OCI-LY1 (cell line): ENCODE measurements around the gene BMP7.

Experiments
- H2AFZ ChIP-seq: fragments of 200-600 bp; sonication (generic), shearing (Covaris generic); 2 replicates; pipeline ENCODE4 v1.6.0; 2014; ENCODE audit warnings: antibody characterized with exemption, mild to moderate bottlenecking, low read length
- H3F3A ChIP-seq: fragments of 200-600 bp; sonication (generic), shearing (Covaris generic); 2 replicates; pipeline ENCODE4 v1.6.0; 2014; ENCODE audit warnings: mild to moderate bottlenecking, antibody characterized with exemption, low read length, moderate library complexity; ENCODE audit not compliant: insufficient read depth
- H3K27ac ChIP-seq: fragments of 200-600 bp; sonication (generic); 2 replicates; pipeline ENCODE4 v1.5.1; 2014; ENCODE audit warnings: low read length, mixed run types, mild to moderate bottlenecking, low read depth; ENCODE audit not compliant: poor library complexity, severe bottlenecking
- H3K27me3 ChIP-seq: fragments of 200-600 bp; sonication (generic); 2 replicates; pipeline ENCODE4 v1.6.0; 2014; ENCODE audit warnings: antibody characterized with exemption, mild to moderate bottlenecking, low read length, moderate library complexity; ENCODE audit not compliant: insufficient read depth
- H3K36me3 ChIP-seq: fragments of 200-600 bp; sonication (generic); 2 replicates; pipeline ENCODE4 v1.6.1; 2014; ENCODE audit warnings: mild to moderate bottlenecking, antibody characterized with exemption, low read length, moderate library complexity, mixed read lengths; ENCODE audit not compliant: insufficient read depth
- H3K4me1 ChIP-seq: fragments of 200-600 bp; sonication (generic); 2 replicates; pipeline ENCODE4 v1.5.1; 2014; ENCODE audit warnings: mild to moderate bottlenecking, low read length, moderate library complexity; ENCODE audit not compliant: insufficient read depth, severe bottlenecking
- H3K4me2 ChIP-seq: fragments of 200-600 bp; sonication (generic), shearing (Covaris generic); 2 replicates; pipeline ENCODE4 v1.6.1; 2014; ENCODE audit warnings: low read length
- H3K4me3 ChIP-seq: fragments of 200-600 bp; sonication (generic); 2 replicates; pipeline ENCODE4 v1.5.1; 2014; ENCODE audit warnings: low read length, low read depth, mild to moderate bottlenecking, mixed read lengths; ENCODE audit not compliant: poor library complexity, severe bottlenecking
- H3K79me2 ChIP-seq: fragments of 200-600 bp; shearing (Covaris generic); 2 replicates; pipeline ENCODE4 v1.6.1; 2016; ENCODE audit warnings: mixed run types, low read length, mixed read lengths; ENCODE audit not compliant: insufficient read depth
- H3K9ac ChIP-seq: fragments of 200-600 bp; sonication (generic), shearing (Covaris generic); 2 replicates; pipeline ENCODE4 v1.6.1; 2014; ENCODE audit warnings: mild to moderate bottlenecking, low read length, mixed read lengths
- H3K9me2 ChIP-seq: fragments of 200-600 bp; sonication (generic), shearing (Covaris generic); 2 replicates; pipeline ENCODE4 v1.6.1; 2014; ENCODE audit warnings: low read depth, mild to moderate bottlenecking, low read length, mixed read lengths
- H3K9me3 ChIP-seq: fragments of 200-600 bp; shearing (Covaris generic); 2 replicates; pipeline ENCODE4 v1.6.1; 2014; ENCODE audit warnings: low read length, mixed read lengths
- H4K20me1 ChIP-seq: fragments of 200-600 bp; sonication (generic), shearing (Covaris generic); 2 replicates; pipeline ENCODE4 v1.6.0; 2016; ENCODE audit warnings: mild to moderate bottlenecking, low read length; ENCODE audit not compliant: insufficient read depth
- EZH2 ChIP-seq: fragments of 200-600 bp; sonication (generic), shearing (Covaris generic); IDR thresholded peaks from 2 replicates; pipeline ENCODE4 v1.8.0; 2017; ENCODE audit warnings: borderline replicate concordance, mixed run types, mild to moderate bottlenecking, antibody characterized with exemption, low read length, moderate library complexity, mixed read lengths
- TF ChIP-seq, protein P1 (sequence below): fragments of 200-600 bp; sonication (generic), shearing (Covaris generic); IDR thresholded peaks from 2 replicates; pipeline ENCODE4 v1.5.1; 2017; ENCODE audit warnings: mild to moderate bottlenecking, antibody characterized with exemption, low read length, moderate library complexity, mixed read lengths

The BMP7 gene

DNA sequence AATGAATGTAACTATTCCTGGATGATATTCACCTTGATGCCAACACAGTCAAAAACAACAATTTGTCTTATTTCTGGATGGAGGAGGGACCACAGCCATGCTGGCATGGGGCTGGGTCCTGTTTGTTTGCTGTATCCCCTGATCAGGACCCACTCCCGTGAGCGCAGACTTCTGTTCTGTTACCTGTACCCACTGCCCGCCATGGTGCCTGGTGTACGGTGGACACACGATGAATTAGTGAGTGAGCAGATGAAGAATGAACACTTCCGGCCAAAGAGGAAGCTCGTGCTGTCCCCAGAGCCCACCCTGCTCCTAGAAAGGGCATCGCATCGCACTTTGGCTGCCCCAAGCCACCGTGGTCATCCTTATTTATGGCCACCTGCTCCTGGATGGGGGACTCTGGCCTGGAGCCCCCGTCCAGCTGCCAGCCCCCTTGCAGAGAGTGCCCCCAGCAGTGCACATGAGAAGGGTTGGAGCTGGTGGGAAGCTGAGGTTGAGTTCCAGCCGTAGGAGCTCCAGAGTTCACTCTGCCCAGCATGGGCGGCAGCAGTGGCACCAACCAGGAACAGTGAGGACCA is 100.9 kb downstream of the BMP7 start:
- Histone ChIP-seq H3K9me2 (no peaks in the 10 kb centered on the region), H3K9ac (no peak overlapping the region), H3K27ac (no peak overlapping the region), H3K36me3 (peaks cover 33% of the 10 kb centered on the region), H3K4me1 (no peaks in the 10 kb centered on the region), H3K4me3 (no peak overlapping the region), H2AFZ (no peak overlapping the region), H3K27me3 (no peaks in the 10 kb centered on the region), H3F3A (0 out of 2 replicates have a peak, but pooled peaks cover 5% of the 10 kb centered on the region), H3K9me3 (no peaks in the 10 kb centered on the region), H3K4me2 (no peak overlapping the region), H3K79me2 (no peaks in the 10 kb centered on the region), H4K20me1 (no peaks in the 10 kb centered on the region)
- TF ChIP-seq EZH2 = no peak
- TF ChIP-seq, protein P1, sequence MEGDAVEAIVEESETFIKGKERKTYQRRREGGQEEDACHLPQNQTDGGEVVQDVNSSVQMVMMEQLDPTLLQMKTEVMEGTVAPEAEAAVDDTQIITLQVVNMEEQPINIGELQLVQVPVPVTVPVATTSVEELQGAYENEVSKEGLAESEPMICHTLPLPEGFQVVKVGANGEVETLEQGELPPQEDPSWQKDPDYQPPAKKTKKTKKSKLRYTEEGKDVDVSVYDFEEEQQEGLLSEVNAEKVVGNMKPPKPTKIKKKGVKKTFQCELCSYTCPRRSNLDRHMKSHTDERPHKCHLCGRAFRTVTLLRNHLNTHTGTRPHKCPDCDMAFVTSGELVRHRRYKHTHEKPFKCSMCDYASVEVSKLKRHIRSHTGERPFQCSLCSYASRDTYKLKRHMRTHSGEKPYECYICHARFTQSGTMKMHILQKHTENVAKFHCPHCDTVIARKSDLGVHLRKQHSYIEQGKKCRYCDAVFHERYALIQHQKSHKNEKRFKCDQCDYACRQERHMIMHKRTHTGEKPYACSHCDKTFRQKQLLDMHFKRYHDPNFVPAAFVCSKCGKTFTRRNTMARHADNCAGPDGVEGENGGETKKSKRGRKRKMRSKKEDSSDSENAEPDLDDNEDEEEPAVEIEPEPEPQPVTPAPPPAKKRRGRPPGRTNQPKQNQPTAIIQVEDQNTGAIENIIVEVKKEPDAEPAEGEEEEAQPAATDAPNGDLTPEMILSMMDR = no peak

DNA sequence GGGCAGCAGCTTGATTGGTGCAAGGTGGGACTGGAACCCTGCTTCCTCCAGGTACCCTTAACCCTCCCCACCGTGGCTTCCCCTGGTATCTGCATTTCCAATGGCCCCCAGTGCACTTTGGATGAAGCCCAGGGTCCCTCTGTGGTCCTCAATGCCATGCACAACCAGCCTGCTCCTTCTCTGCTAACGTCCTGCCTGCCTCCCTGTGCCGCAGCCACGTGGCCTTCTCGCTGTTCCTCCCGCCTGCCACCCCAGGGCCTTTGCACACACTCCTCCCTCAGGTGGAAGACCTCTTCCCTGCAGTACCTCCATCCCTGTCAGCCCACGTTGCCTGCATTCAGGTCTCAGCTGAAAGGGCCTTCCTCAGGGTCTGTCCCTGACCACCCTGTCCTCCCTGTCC is 101.6 kb downstream of the BMP7 start:
- Histone ChIP-seq H3K4me1 (no peaks in the 10 kb centered on the region), H3K9ac (no peak overlapping the region), H4K20me1 (no peaks in the 10 kb centered on the region), H3K9me2 (no peaks in the 10 kb centered on the region), H2AFZ (no peak overlapping the region), H3K27me3 (no peaks in the 10 kb centered on the region), H3F3A (0 out of 2 replicates have a peak, but pooled peaks cover 5% of the 10 kb centered on the region), H3K79me2 (no peaks in the 10 kb centered on the region), H3K36me3 (peaks cover 26% of the 10 kb centered on the region), H3K27ac (no peak overlapping the region), H3K9me3 (no peaks in the 10 kb centered on the region), H3K4me2 (no peak overlapping the region), H3K4me3 (no peak overlapping the region)
- TF ChIP-seq, protein P1 = no peak
- no peak for TF ChIP-seq EZH2

DNA sequence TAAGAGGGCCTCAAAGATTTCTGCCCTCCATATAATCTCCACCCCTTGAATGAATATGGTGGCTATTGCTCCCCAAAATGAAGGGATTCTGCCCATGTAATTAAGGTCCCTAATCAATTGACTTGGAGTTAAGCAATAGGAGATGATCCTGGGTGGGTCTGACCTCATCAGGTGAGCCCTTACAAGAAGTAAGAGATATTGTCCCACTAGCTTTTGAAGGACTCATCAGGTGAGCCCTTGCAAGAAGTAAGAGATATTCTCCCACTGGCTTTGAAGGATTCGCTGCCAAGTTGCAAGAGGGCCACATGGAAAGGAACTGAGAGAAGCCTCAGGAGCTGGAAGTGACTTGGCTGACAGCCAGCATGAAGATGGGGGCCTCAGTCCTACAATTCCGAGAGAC is 103.4 kb downstream of the BMP7 start:
- Histone ChIP-seq H3K4me3 (no peak overlapping the region), H3K9ac (no peak overlapping the region), H2AFZ (no peak overlapping the region), H3K4me1 (no peaks in the 10 kb centered on the region), H3K27ac (no peak overlapping the region), H3K27me3 (no peaks in the 10 kb centered on the region), H3F3A (0 out of 2 replicates have a peak, but pooled peaks cover 2% of the 10 kb centered on the region), H3K36me3 (peaks cover 8% of the 10 kb centered on the region), H3K4me2 (no peak overlapping the region), H3K9me2 (no peaks in the 10 kb centered on the region), H3K9me3 (no peaks in the 10 kb centered on the region), H4K20me1 (no peaks in the 10 kb centered on the region), H3K79me2 (no peaks in the 10 kb centered on the region)
- TF ChIP-seq EZH2 = no peak
- TF ChIP-seq, protein P1 = no peak
